AG04449 (cell line): Measurements from ENCODE around the gene GKN2.
A peak's percentile ranks its signal among the peaks of the same experiment; 100 is the strongest.
"Not testable (repeated sequence)": the region's sequence is repeated elsewhere in the genome, so short reads cannot be mapped to it uniquely, and the experiment has no call there.

Experiments
- CTCF ChIA-PET: fragments of 350-600 bp; formaldehyde crosslinking; extraction: SDS; loops from one replicate; lab custom pipeline; 2021; ENCODE audit warnings: antibody characterized with exemption; lab: Yijun Ruan, JAX
- POLR2A ChIA-PET: fragments of 400-600, 350-600 bp; formaldehyde crosslinking; extraction: SDS; loops from one replicate; lab custom pipeline; 2020; ENCODE audit warnings: antibody characterized with exemption, inconsistent platforms; lab: Yijun Ruan, JAX
- DNase-seq: peaks from one replicate; pipeline ENCODE4 v3.0.0-alpha.2; 2010; ENCODE audit warnings: low read depth, low spot score
- H3K4me3 ChIP-seq: 2 replicates; pipeline ENCODE4 v1.5.1; 2011; ENCODE audit warnings: low read depth, mild to moderate bottlenecking, control low read depth, low read length
- CTCF ChIP-seq: IDR thresholded peaks from one replicate; pipeline ENCODE4 v1.5.1; 2011; ENCODE audit warnings: mild to moderate bottlenecking, moderate library complexity, low read length, control low read depth, inconsistent platforms; ENCODE audit not compliant: insufficient read depth; ENCODE audit errors: missing control alignments

The GKN2 gene

GRCh38 chr2:68901199-68901514 is 51.5 kb downstream of the GKN2 start:
- TF ChIP-seq CTCF, result peak; percentile 6
- ChIA-PET CTCF (interaction anchor here (1.4 to 2.2 kb wide), 5 partner anchors 9 to 192 kb away, joined by 3 to 13 read pairs (median 4); no protein-coding TSS in a partner anchor), POLR2A (no interaction called here)

DNA sequence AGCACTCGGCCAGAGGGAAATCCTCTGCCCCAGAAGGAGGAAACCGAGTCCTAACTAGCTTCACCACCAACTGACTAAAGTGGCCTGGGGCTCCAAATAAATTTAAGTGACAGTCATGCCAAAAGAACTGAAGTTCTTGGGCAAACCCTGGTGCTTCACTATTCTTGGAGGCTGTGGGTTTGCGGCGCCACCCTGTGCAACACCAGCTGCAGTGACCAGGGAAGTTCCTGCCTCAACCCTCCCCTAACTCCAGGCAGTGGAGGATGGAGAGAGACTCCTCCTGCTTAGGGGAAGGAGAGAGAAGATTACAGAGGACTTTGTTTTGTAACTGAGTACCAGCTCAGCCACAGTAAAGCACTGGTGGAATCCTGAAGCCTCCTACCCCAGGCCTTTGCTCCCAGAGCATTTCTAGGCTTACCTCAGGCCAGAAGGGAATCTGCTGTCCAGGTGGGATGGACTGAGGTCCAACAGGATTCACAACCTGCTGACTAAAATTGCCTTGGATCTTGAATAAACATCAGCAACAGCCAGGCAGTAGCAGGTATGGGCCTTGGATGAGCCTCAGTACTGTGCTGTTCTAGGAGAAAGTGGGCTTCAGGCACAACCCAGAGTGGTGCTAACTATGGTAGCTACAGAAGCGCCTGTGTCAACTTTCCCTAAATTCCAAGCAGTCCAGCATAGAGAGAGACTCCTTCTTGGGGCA is 52.0 kb downstream of the GKN2 start:
- TF ChIP-seq CTCF, result no peak
- no peak overlapping the region for H3K4me3 ChIP-seq
- ChIA-PET CTCF (interaction anchor here (1.5 to 2.2 kb wide), 4 partner anchors 9 to 192 kb away, joined by 3 to 13 read pairs (median 6); no protein-coding TSS in a partner anchor), POLR2A (no interaction called here)
- no peak for DNase-seq

More at GRCh38 chr2:68901199-68901514, 51.5 kb downstream of the GKN2 start:
- no peak overlapping the region for H3K4me3 ChIP-seq
- DNase-seq, result no peak

DNA sequence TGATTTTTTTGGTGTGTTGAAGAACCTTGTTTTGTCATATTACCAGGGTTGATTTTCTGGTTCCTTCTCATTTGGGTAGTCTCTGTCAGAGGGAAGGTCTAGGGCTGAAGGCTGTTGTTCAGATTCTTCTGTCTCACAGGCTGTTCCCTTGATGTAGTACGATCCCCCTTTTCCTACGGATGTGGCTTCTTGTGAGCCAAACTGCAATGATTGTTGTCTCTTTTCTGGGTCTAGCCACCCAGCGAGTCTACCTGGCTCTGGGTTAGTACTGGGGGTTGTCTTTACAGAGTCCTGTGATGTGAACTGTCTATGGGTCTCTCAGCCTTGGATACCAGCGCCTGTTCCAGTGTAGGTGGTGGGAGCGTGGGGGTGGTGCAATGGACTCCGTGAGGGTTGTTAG is 56.7 kb downstream of the GKN2 start:
- CTCF ChIA-PET, result interaction anchor here (0.8 to 1.0 kb wide), 2 partner anchors 187 to 207 kb away, joined by 3 to 4 read pairs; no protein-coding TSS in a partner anchor
- POLR2A ChIA-PET, DNase-seq, H3K4me3 ChIP-seq: not testable (repeated sequence)
